Measurements from ENCODE around the gene MRPL20.
"Not testable (repeated sequence)": the region's sequence is repeated elsewhere in the genome, so short reads cannot be mapped to it uniquely, and the experiment has no call there.

The MRPL20 gene

DNA sequence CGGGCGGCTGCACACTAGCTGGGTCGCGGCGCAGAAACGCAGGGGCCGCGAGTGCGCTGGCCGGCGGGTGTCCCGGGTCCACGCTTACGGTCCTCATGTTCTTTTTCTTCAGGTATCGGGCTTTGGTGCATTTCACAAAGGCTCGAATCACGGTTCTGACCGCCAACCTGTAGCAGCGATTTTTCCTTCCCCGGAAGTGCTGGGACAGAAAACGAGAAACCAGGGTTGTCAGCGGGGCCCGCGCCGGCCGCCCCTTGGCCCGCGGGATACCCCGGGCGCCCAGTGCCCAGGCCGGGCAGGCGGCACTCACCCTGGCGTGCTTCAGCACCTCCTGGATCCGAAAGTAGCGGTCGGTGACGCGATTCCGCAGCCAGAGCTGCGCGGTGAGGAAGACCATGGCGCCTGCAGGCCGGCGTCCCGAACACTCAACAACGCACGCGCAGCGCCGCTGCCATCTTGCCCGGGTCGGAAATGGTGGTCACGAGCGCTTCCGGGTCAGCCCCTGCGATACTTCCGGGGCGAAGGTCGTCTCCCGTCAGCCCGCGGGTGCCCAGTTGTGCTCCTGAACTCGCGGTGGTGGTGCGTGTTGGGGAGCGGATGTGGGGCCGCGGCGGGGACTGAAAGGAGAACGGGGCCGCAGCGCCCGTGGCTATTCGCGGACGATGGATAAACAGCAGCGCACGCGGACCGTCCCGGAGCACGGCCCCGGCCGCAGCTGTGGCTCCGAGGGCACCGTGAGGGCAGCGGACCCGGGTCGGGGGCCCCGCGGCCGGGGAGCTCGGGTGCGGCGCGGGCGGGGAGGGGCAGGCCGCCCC lies at the start of gene MRPL20:
Gene MRPL20, minus strand, starts transcription at position 473 of the 815 bp plus-strand sequence. Its CDS starts 76 bp downstream, at position 397.
- TF ChIP-seq, protein P1, sequence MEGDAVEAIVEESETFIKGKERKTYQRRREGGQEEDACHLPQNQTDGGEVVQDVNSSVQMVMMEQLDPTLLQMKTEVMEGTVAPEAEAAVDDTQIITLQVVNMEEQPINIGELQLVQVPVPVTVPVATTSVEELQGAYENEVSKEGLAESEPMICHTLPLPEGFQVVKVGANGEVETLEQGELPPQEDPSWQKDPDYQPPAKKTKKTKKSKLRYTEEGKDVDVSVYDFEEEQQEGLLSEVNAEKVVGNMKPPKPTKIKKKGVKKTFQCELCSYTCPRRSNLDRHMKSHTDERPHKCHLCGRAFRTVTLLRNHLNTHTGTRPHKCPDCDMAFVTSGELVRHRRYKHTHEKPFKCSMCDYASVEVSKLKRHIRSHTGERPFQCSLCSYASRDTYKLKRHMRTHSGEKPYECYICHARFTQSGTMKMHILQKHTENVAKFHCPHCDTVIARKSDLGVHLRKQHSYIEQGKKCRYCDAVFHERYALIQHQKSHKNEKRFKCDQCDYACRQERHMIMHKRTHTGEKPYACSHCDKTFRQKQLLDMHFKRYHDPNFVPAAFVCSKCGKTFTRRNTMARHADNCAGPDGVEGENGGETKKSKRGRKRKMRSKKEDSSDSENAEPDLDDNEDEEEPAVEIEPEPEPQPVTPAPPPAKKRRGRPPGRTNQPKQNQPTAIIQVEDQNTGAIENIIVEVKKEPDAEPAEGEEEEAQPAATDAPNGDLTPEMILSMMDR (IDR thresholded peaks at IDR 0.05), result no peak
- H3K36me3 Mint-ChIP-seq (ENCODE audit: low read depth), result peaks cover 38% of the 10 kb centered on the region

DNA sequence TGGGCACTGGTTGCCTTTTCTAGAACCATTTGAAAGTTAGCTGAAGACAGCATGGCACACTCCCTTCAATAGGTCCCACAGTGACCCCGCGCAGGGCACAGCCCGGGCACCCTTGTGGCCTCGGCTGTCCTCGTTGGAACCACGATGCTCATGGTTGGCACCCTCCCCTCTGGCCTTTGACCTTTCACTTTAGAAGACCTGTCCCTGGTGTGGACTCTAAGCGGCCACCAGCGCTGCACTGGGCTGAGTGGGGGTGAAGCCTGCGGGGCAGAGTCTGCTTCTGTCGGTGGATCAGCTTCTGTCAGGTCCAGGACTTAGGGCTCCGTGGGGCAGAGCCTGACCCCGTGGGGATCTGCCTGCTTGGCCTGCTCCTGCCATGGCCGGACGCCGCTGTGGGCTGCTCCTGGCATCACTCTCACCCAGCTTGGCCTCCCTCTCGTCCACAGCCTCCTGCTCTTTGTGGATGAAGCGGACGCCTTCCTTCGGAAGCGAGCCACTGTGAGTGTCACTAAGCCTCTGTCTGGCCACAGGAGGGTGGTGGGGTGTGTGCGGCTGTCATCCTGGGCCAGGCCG lies 49.7 kb upstream of the MRPL20 start:
- DNase-seq; H3K4me1 Mint-ChIP-seq; H3K4me3 Mint-ChIP-seq; H3K36me3 Mint-ChIP-seq (ENCODE audit: low read depth); H3K27ac Mint-ChIP-seq; H3K9me3 Mint-ChIP-seq; H3K27me3 Mint-ChIP-seq (ENCODE audit: low read depth, poor library complexity): not testable (repeated sequence)

More for the DNA sequence above, at the start of gene MRPL20:
- peaks cover 49% of the 10 kb centered on the region for H3K4me1 Mint-ChIP-seq
- H3K27ac Mint-ChIP-seq, result peak within 1 kb of the TSS; percentile 96
- H3K27me3 Mint-ChIP-seq (ENCODE audit: low read depth, poor library complexity), result peaks cover 5% of the 10 kb centered on the region
- peak; percentile 92 for DNase-seq
- H3K4me3 Mint-ChIP-seq, result peak within 1 kb of the TSS; percentile 92
- H3K9me3 Mint-ChIP-seq, result peaks cover 4% of the 10 kb centered on the region

DNA sequence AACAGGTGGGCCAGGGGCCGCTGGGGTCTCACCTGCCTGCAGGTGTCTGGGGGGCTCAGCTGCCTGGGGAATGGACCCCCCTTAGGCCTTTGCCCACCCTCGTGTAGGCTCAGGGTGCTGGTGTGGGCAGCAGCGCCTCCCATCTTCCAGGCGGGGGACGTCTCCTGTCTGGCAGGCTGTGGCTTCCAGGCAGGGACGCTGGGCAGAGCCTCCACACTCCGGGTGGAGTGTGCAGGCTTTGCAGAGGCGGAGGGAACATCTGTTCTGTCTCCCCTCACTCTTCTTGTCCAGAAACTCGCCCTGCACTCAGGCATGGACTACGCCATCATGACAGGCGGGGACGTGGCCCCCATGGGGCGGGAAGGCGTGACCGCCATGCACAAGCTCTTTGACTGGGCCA lies 48.8 kb upstream of the MRPL20 start:
- not testable (repeated sequence) for H3K4me3 Mint-ChIP-seq; H3K9me3 Mint-ChIP-seq; H3K27me3 Mint-ChIP-seq (ENCODE audit: low read depth, poor library complexity); H3K27ac Mint-ChIP-seq; H3K36me3 Mint-ChIP-seq (ENCODE audit: low read depth); DNase-seq; H3K4me1 Mint-ChIP-seq

DNA sequence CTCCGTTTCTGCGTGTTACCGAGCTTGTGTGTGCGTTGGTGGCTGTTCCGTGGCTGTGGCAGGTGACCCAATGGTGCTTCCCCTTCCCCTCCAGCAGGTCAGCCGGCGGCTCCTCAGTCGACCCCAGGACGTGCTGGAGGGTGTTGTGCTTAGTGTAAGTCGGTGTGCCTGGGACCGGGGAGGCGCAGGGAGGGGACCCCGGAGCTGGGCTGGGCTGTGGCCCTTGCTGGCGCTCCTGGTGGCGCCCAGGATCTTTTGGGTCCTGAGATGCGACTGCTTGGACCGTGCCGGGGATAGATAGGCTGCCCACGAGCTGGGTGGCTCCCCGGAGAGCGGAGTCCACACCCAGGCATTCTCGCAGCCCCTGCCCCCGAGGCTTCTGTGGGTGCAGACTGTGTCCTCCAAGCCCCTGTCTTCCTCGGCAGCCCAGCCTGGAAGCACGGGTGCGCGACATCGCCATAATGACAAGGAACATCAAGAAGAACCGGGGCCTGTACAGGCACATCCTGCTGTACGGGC lies 48.3 kb upstream of the MRPL20 start:
- no peaks in the 10 kb centered on the region for H3K9me3 Mint-ChIP-seq
- no peaks in the 10 kb centered on the region for H3K27me3 Mint-ChIP-seq (ENCODE audit: low read depth, poor library complexity)
- DNase-seq, result no peak
- no peak overlapping the region for H3K27ac Mint-ChIP-seq
- TF ChIP-seq, protein P1 (IDR thresholded peaks at IDR 0.05), result no peak
- H3K36me3 Mint-ChIP-seq (ENCODE audit: low read depth), result no peaks in the 10 kb centered on the region
- H3K4me1 Mint-ChIP-seq, result no peaks in the 10 kb centered on the region
- no peak overlapping the region for H3K4me3 Mint-ChIP-seq

DNA sequence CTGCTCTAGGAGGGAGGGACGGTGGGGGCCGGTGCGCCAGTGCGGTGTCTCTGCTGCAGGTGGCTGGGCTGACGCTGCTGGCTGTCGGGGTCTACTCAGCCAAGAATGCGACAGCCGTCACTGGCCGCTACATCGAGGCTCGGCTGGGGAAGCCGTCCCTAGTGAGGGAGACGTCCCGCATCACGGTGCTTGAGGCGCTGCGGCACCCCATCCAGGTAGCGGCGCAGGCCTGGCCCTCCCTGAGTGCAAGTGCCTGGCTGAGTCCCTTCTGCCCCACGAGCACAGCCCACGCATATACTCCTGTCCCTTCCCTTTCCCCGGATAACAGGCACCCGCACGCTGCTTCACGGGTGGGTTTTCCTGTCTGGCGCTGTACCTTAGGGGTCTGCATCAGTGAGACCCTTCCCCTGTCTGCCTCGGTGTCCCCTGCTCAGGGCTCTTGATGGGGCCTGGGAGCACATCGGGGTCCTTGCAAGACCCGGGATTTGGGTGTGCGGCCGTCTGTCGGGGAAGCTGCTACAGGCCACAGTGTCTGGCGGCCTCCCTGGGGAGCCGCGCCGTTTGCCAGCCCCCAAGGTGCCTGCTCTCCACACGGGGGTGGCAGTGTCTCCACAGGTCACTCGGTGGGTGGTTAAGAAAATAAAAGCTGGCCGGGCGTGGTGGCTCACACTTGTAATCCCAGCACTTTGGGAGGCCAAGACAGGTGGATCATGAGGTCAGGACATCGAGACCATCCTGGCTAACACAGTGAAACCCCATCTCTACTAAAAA lies 47.4 kb upstream of the MRPL20 start:
- H3K27ac Mint-ChIP-seq; H3K27me3 Mint-ChIP-seq (ENCODE audit: low read depth, poor library complexity); H3K4me3 Mint-ChIP-seq; H3K9me3 Mint-ChIP-seq; DNase-seq; H3K36me3 Mint-ChIP-seq (ENCODE audit: low read depth); H3K4me1 Mint-ChIP-seq: not testable (repeated sequence)

DNA sequence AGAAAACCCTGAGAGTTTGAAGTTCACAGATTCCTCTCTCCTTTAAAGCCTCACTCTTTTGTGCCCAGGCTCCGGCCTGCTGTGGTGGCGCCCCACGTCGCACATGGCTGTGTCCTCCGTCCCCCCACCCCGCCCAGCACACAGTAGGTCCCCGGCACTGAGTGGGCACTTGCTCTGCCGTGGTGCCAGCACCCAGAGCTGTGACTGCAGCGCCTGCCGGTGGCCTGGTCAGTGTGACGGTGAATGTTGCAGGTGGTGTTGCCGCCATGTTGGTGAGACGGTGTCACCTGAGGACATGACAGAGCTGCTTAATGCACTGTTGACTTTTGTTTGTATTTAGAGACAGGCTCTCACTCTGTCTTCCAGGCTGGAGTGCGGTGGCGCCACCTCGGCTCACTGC lies 45.8 kb upstream of the MRPL20 start:
- no peak overlapping the region for H3K27ac Mint-ChIP-seq
- DNase-seq, result no peak
- no peaks in the 10 kb centered on the region for H3K36me3 Mint-ChIP-seq (ENCODE audit: low read depth)
- TF ChIP-seq, protein P1 (IDR thresholded peaks at IDR 0.05), result no peak
- peaks cover 6% of the 10 kb centered on the region for H3K4me1 Mint-ChIP-seq
- H3K27me3 Mint-ChIP-seq (ENCODE audit: low read depth, poor library complexity), result peaks cover 7% of the 10 kb centered on the region
- no peaks in the 10 kb centered on the region for H3K9me3 Mint-ChIP-seq
- no peak overlapping the region for H3K4me3 Mint-ChIP-seq

DNA sequence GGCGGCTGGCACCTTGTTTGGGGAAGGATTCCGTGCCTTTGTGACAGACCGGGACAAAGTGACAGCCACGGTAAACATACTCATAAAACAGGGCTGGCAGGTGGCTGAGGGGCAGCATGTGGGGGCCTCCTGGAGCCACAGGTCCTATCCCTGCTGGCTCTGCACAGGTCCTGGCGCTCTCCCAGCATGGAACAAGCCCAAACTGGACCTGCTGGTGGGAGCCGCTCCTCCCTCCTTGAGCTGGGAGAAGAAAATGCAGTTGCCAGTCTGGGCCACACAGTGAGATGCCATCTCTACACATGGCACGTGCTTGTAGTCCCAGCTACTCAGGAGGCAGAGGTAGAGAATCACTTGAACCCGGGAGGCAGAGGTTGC lies 45.3 kb upstream of the MRPL20 start:
- not testable (repeated sequence) for H3K27me3 Mint-ChIP-seq (ENCODE audit: low read depth, poor library complexity); H3K36me3 Mint-ChIP-seq (ENCODE audit: low read depth); H3K27ac Mint-ChIP-seq

More for the DNA sequence above, 45.3 kb upstream of the MRPL20 start:
- H3K9me3 Mint-ChIP-seq, H3K4me3 Mint-ChIP-seq, DNase-seq, H3K4me1 Mint-ChIP-seq: not testable (repeated sequence)

Measured in nephron progenitor cell (in vitro differentiated cells).